ENCODE results near the gene NPTX2.

The NPTX2 gene

DNA sequence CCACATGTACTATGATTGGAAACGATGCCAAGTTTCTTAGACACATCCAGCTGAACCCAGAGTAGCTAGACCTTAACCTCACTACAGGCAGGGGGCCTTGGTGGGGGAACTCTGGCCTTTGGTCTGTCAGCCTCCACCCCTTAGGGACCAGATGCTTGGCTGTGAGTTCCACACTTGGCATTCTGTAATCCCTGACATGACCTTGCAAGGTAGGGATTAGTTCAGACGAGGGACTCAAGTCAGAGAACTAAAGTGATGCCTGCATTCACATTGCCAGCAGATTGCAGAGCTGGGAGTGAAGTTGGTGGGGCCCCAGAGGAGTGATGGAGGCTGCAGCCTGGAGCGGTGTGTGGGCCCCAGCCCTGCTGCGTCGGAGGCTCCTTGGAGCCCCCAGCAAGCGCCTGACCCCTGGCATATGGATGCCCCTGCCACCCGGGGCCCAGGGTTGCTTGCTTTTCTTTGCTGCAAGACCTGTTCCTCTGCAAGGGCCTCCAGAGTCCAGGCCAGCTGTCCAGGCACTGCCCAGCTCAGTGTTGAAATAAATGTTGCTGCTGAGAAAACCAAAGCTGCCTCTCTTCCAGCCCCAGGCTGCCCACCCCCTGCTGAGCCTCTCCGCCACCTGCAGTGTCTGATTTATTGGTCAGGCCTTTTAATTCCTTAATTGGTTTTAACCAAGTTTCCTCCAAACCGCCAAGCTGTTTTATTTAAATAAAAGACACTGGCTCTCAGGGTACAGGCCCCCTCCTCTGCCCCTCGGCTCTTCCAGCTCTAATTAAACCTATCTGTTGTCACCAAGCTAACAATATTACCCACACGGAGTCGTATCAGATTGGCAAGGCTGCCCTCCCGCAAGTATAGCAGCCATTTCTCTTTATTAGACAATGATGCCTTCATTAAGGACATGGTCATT, 4.7 kb downstream of the NPTX2 start:
- Histone ChIP-seq H3K36me3 (ENCODE audit: control insufficient read depth, insufficient read depth, low read length) (no peaks in the 10 kb centered on the region), H2AFZ (no peak overlapping the region), H3K27me3 (ENCODE audit: control insufficient read depth, insufficient read depth, low read length) (peaks cover 11% of the 10 kb centered on the region), H3K4me3 (ENCODE audit: low read depth, low read length) (no peak overlapping the region), H3K9me3 (ENCODE audit: control insufficient read depth, low read length) (no peaks in the 10 kb centered on the region), H3K79me2 (no peaks in the 10 kb centered on the region), H3K4me1 (no peaks in the 10 kb centered on the region), H3K4me2 (ENCODE audit: low read length) (no peak overlapping the region), H3K27ac (no peak overlapping the region), H3K9ac (no peak overlapping the region)
- TF ChIP-seq, protein P1, sequence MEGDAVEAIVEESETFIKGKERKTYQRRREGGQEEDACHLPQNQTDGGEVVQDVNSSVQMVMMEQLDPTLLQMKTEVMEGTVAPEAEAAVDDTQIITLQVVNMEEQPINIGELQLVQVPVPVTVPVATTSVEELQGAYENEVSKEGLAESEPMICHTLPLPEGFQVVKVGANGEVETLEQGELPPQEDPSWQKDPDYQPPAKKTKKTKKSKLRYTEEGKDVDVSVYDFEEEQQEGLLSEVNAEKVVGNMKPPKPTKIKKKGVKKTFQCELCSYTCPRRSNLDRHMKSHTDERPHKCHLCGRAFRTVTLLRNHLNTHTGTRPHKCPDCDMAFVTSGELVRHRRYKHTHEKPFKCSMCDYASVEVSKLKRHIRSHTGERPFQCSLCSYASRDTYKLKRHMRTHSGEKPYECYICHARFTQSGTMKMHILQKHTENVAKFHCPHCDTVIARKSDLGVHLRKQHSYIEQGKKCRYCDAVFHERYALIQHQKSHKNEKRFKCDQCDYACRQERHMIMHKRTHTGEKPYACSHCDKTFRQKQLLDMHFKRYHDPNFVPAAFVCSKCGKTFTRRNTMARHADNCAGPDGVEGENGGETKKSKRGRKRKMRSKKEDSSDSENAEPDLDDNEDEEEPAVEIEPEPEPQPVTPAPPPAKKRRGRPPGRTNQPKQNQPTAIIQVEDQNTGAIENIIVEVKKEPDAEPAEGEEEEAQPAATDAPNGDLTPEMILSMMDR (IDR thresholded peaks at IDR 0.05), result no peak

DNA sequence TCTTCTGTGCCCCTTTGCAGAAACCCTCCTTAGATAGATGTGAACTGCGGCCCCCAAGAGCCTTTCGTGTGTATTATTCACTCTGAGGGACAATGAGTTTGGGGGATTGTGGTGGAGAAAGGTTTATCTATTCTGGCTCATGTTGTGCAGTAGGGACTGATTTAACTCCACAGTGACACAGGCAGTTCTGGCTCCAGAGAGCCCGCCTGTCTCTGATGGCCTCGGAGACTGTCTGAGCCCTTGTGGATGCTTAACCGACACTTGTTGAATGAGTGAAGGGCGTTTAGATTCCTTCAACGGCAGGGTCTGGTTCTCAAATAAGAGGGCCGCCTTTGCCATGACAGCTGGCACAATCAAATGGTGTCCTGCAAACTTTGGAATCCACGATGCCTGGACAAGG, 5.8 kb downstream of the NPTX2 start:
- Histone ChIP-seq H3K9ac (no peak overlapping the region), H3K27ac (no peak overlapping the region), H3K4me1 (no peaks in the 10 kb centered on the region), H3K4me2 (ENCODE audit: low read length) (no peak overlapping the region), H3K79me2 (no peaks in the 10 kb centered on the region), H3K4me3 (ENCODE audit: low read depth, low read length) (no peak overlapping the region), H3K36me3 (ENCODE audit: control insufficient read depth, insufficient read depth, low read length) (no peaks in the 10 kb centered on the region), H2AFZ (no peak overlapping the region), H3K27me3 (ENCODE audit: control insufficient read depth, insufficient read depth, low read length) (peaks cover 7% of the 10 kb centered on the region), H3K9me3 (ENCODE audit: control insufficient read depth, low read length) (no peaks in the 10 kb centered on the region)
- TF ChIP-seq, protein P1 (IDR thresholded peaks at IDR 0.05), result no peak

DNA sequence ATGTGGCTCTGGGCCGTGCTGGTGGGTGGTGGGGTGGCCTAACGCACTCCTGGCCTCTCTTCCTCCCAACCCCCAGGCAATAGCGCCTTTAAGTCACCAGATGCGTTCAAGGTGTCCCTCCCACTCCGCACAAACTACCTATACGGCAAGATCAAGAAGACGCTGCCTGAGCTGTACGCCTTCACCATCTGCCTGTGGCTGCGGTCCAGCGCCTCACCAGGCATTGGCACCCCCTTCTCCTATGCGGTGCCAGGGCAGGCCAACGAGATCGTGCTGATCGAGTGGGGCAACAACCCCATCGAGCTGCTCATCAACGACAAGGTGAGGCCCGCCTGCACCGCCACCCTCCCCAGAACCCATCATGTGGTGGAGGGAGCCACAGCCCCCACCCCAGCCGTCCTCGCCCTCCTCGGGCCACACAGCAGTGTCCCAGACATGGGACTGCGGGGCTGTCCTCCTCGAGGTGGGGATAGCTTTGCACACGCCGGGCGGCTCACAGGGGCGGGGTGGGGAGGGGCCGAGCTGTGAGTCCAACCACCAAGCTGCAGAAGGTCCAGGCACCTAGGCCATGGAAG, 7.8 kb downstream of the NPTX2 start:
- H3K27me3 ChIP-seq (ENCODE audit: control insufficient read depth, insufficient read depth, low read length), result peaks cover 1% of the 10 kb centered on the region

DNA sequence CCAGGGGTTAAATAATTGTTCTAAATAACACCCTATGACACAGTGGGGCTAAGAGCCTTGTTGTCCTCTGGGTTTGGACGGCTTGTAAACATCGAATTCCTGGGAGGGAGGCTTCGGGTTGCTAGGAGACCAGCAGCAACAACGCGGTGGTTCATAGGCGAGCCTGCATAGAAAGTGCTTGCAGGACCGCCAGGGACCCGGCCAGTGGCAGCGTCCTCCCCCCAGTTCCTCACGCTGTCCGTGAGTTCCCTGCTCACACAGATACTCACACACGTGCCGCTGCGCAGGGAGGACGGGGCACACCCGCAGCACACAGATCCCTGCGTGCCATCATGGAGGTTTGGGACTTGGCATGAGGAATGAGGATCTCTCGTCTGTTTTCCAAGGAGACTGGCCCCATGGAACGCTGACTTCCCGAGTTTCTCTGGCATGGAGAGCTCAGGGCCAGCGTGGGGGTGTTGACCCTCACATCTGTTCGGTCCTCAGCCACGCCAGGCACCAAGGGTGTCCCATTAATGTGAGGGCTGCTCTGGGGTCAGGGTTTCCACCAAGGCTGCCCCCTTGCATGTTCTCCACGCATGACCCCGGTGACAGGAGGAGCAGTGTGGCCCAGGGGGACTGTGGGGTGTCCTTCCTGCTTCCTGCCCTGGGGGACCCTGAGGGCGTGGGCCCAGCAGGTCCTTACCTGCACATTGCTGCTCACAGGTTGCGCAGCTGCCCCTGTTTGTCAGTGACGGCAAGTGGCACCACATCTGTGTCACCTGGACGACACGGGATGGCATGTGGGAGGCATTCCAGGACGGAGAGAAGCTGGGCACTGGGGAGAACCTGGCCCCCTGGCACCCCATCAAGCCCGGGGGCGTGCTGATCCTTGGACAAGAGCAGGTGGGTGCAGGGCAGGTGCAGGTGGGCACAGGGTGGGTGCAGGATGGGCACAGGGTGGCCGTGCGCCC, 9.7 kb downstream of the NPTX2 start:
- no peak overlapping the region for H3K27ac ChIP-seq
- TF ChIP-seq, protein P1 (IDR thresholded peaks at IDR 0.05), result no peak
- H3K36me3 ChIP-seq (ENCODE audit: control insufficient read depth, insufficient read depth, low read length), result no peaks in the 10 kb centered on the region
- no peak overlapping the region for H3K4me3 ChIP-seq (ENCODE audit: low read depth, low read length)
- no peak overlapping the region for H3K4me2 ChIP-seq (ENCODE audit: low read length)
- no peak overlapping the region for H3K9ac ChIP-seq
- no peaks in the 10 kb centered on the region for H3K9me3 ChIP-seq (ENCODE audit: control insufficient read depth, low read length)
- no peaks in the 10 kb centered on the region for H3K27me3 ChIP-seq (ENCODE audit: control insufficient read depth, insufficient read depth, low read length)
- no peaks in the 10 kb centered on the region for H3K4me1 ChIP-seq
- H3K79me2 ChIP-seq, result no peaks in the 10 kb centered on the region
- no peak overlapping the region for H2AFZ ChIP-seq

More for the DNA sequence above, 7.8 kb downstream of the NPTX2 start:
- TF ChIP-seq, protein P1 (IDR thresholded peaks at IDR 0.05), result no peak
- no peak overlapping the region for H3K4me3 ChIP-seq (ENCODE audit: low read depth, low read length)
- H3K9me3 ChIP-seq (ENCODE audit: control insufficient read depth, low read length), result no peaks in the 10 kb centered on the region
- no peak overlapping the region for H3K27ac ChIP-seq
- H2AFZ ChIP-seq, result no peak overlapping the region
- no peaks in the 10 kb centered on the region for H3K4me1 ChIP-seq
- H3K79me2 ChIP-seq, result no peaks in the 10 kb centered on the region
- H3K4me2 ChIP-seq (ENCODE audit: low read length), result no peak overlapping the region
- H3K36me3 ChIP-seq (ENCODE audit: control insufficient read depth, insufficient read depth, low read length), result no peaks in the 10 kb centered on the region
- H3K9ac ChIP-seq, result no peak overlapping the region
